MM.1S (cell line): Measurements from ENCODE around the gene PKD1.

Source experiments
- DNase-seq: peaks from one replicate; pipeline ENCODE4 v3.0.0-alpha.2; 2015
- H2AFZ ChIP-seq: fragments of 300-600 bp; sonication (generic); 2 replicates; pipeline ENCODE4 v1.6.0; 2016; ENCODE audit warnings: antibody characterized with exemption, low read length
- H3F3A ChIP-seq: fragments of 300-600 bp; sonication (generic); 2 replicates; pipeline ENCODE4 v1.6.1; 2016; ENCODE audit warnings: mild to moderate bottlenecking, antibody characterized with exemption, low read length, moderate library complexity, mixed read lengths; ENCODE audit not compliant: insufficient read depth
- H3K27ac ChIP-seq: fragments of 300-600 bp; sonication (generic); 2 replicates; pipeline ENCODE4 v1.5.1; 2016; ENCODE audit warnings: mild to moderate bottlenecking, low read length
- H3K27me3 ChIP-seq: fragments of 300-600 bp; sonication (generic); replicated peaks from 2 replicates; pipeline ENCODE4 v1.6.0; 2016; ENCODE audit warnings: low read length; ENCODE audit not compliant: insufficient read depth
- H3K36me3 ChIP-seq: fragments of 300-600 bp; sonication (generic); replicated peaks from 2 replicates; pipeline ENCODE4 v1.6.1; 2016; ENCODE audit warnings: mild to moderate bottlenecking, low read length, mixed read lengths; ENCODE audit not compliant: insufficient read depth
- H3K4me1 ChIP-seq: fragments of 300-600 bp; sonication (generic); 2 replicates; pipeline ENCODE4 v1.6.1; 2016; ENCODE audit warnings: low read length, mixed read lengths
- H3K4me2 ChIP-seq: fragments of 300-600 bp; sonication (generic); 2 replicates; pipeline ENCODE4 v1.6.0; 2016; ENCODE audit warnings: low read depth, low read length
- H3K4me3 ChIP-seq: fragments of 300-600 bp; sonication (generic); 2 replicates; pipeline ENCODE4 v1.5.1; 2016; ENCODE audit warnings: low read length, mixed read lengths
- H3K79me2 ChIP-seq: fragments of 300-600 bp; sonication (generic); 2 replicates; pipeline ENCODE4 v1.6.1; 2016; ENCODE audit warnings: mixed run types, low read length, mixed read lengths
- H3K9ac ChIP-seq: fragments of 300-600 bp; sonication (generic); 2 replicates; pipeline ENCODE4 v1.6.1; 2016; ENCODE audit warnings: low read length, mixed read lengths
- H3K9me2 ChIP-seq: fragments of 300-600 bp; sonication (generic); replicated peaks from 2 replicates; pipeline ENCODE4 v1.6.1; 2016; ENCODE audit warnings: mild to moderate bottlenecking, low read length, mixed read lengths; ENCODE audit not compliant: insufficient read depth
- H3K9me3 ChIP-seq: fragments of 300-600 bp; sonication (generic); replicated peaks from 2 replicates; pipeline ENCODE4 v1.6.1; 2016; ENCODE audit warnings: mild to moderate bottlenecking, low read length, mixed read lengths; ENCODE audit not compliant: insufficient read depth
- H4K20me1 ChIP-seq: fragments of 300-600 bp; sonication (generic); 2 replicates; pipeline ENCODE4 v1.6.1; 2016; ENCODE audit warnings: mild to moderate bottlenecking, low read length, moderate library complexity, mixed read lengths; ENCODE audit not compliant: insufficient read depth
- EZH2 ChIP-seq: fragments of 300-600 bp; sonication (generic); optimal IDR thresholded peaks from 2 replicates; pipeline ENCODE3; 2017; ENCODE audit warnings: low read depth, mild to moderate bottlenecking, antibody characterized with exemption, low read length, mixed read lengths
- EZH2phosphoT487 ChIP-seq: fragments of 300-600 bp; sonication (generic); IDR thresholded peaks from 2 replicates; pipeline ENCODE4 v1.6.1; 2018; ENCODE audit warnings: antibody characterized with exemption, low read length
- TF ChIP-seq, protein P1 (sequence below): fragments of 300-600 bp; sonication (generic); IDR thresholded peaks from 2 replicates; pipeline ENCODE4 v1.5.1; 2016; ENCODE audit warnings: antibody characterized with exemption, low read length, mixed read lengths

The PKD1 gene

DNA sequence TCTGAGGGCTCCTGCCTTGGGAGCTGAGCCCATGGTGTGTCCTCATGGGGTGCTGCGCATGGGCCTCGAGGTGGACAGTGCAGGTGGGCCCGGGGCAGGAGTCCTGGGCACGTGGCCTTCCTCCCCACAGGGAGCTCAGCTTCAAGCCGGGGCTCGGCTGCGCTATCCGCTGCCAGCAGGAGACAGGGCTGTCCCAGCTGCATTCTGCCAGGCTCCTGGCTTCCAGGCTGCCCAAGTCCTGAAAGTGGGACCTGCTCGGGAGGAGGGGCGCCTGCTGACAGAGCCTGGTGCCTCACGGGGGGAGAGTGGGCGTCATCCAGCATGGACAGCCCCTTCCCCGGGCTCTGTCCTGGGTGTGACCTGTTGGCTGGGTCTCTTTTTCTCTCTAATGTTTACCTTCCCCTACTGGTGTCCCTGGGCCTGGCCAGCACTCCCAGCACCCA is 27.0 kb upstream of the PKD1 start:
- Histone ChIP-seq H2AFZ (no peak overlapping the region), H3K27me3 (no peaks in the 10 kb centered on the region), H3K27ac (no peak overlapping the region), H3K79me2 (peaks cover 60% of the 10 kb centered on the region), H3K36me3 (no peaks in the 10 kb centered on the region), H4K20me1 (no peaks in the 10 kb centered on the region), H3K4me3 (no peak overlapping the region), H3K9me2 (no peaks in the 10 kb centered on the region), H3K4me2 (no peak overlapping the region), H3K9ac (no peak overlapping the region), H3K4me1 (no peaks in the 10 kb centered on the region), H3F3A (no peaks in the 10 kb centered on the region), H3K9me3 (no peaks in the 10 kb centered on the region)
- DNase-seq, result no peak
- TF ChIP-seq EZH2phosphoT487, result no peak
- TF ChIP-seq EZH2, result no peak
- TF ChIP-seq, protein P1, sequence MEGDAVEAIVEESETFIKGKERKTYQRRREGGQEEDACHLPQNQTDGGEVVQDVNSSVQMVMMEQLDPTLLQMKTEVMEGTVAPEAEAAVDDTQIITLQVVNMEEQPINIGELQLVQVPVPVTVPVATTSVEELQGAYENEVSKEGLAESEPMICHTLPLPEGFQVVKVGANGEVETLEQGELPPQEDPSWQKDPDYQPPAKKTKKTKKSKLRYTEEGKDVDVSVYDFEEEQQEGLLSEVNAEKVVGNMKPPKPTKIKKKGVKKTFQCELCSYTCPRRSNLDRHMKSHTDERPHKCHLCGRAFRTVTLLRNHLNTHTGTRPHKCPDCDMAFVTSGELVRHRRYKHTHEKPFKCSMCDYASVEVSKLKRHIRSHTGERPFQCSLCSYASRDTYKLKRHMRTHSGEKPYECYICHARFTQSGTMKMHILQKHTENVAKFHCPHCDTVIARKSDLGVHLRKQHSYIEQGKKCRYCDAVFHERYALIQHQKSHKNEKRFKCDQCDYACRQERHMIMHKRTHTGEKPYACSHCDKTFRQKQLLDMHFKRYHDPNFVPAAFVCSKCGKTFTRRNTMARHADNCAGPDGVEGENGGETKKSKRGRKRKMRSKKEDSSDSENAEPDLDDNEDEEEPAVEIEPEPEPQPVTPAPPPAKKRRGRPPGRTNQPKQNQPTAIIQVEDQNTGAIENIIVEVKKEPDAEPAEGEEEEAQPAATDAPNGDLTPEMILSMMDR, result no peak

DNA sequence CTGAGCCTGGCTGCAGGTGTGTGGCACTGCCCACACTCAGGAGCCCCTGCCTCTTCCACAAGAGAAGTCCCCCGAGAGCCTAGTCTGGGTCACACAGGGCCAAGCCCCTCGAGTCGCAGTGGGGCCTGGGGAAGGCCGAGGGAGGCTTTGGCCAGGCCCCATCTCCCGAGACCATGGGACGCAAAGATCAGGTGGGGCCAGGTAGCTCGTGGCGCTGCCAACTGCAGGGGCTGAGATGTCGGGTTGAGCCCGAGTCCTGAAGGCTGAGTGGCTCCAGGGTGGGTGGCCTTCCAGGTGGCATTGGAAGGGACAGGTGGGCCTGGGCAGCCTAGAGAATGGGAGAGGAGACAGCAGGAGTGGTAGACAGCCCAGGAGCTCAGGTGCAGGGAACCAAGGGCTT is 26.2 kb upstream of the PKD1 start:
- H4K20me1 ChIP-seq, result no peaks in the 10 kb centered on the region
- H3K36me3 ChIP-seq, result no peaks in the 10 kb centered on the region
- H3K4me3 ChIP-seq, result no peak overlapping the region
- peaks cover 4% of the 10 kb centered on the region; the same call in 1 of the 2 replicates for H3K4me1 ChIP-seq
- no peak overlapping the region for H2AFZ ChIP-seq
- no peak for DNase-seq
- no peak overlapping the region for H3K4me2 ChIP-seq
- no peaks in the 10 kb centered on the region for H3K9me3 ChIP-seq
- no peak overlapping the region for H3K27ac ChIP-seq
- H3K79me2 ChIP-seq, result peaks cover 68% of the 10 kb centered on the region
- H3F3A ChIP-seq, result no peaks in the 10 kb centered on the region
- no peaks in the 10 kb centered on the region for H3K9me2 ChIP-seq
- TF ChIP-seq, protein P1, result no peak
- no peak for TF ChIP-seq EZH2phosphoT487
- TF ChIP-seq EZH2, result no peak
- no peak overlapping the region for H3K9ac ChIP-seq
- no peaks in the 10 kb centered on the region for H3K27me3 ChIP-seq

- no peak overlapping the region for H3K27ac ChIP-seq
- no peak overlapping the region for H3K4me3 ChIP-seq
Measured at GRCh38 chr16:2160915-2161551, 25.3 kb upstream of the PKD1 start.

More at GRCh38 chr16:2160915-2161551, 25.3 kb upstream of the PKD1 start:
- H2AFZ ChIP-seq, result no peak overlapping the region
- no peaks in the 10 kb centered on the region for H4K20me1 ChIP-seq
- H3F3A ChIP-seq, result no peaks in the 10 kb centered on the region
- H3K9me2 ChIP-seq, result no peaks in the 10 kb centered on the region
- TF ChIP-seq EZH2 (no peak), EZH2phosphoT487 (no peak)
- TF ChIP-seq, protein P1, result no peak
- H3K36me3 ChIP-seq, result no peaks in the 10 kb centered on the region
- no peak overlapping the region for H3K9ac ChIP-seq
- H3K4me1 ChIP-seq, result peaks cover 6% of the 10 kb centered on the region; the same call in 1 of the 2 replicates
- H3K4me2 ChIP-seq, result no peak overlapping the region
- peaks cover 77% of the 10 kb centered on the region for H3K79me2 ChIP-seq
- H3K27me3 ChIP-seq, result no peaks in the 10 kb centered on the region
- no peaks in the 10 kb centered on the region for H3K9me3 ChIP-seq
- no peak for DNase-seq
